Type B pancreatic cell (in vitro differentiated cells): ENCODE measurements around the gene TXNRD2. TPM values are rescaled to one million over a fixed set of nuclear protein-coding genes. Genes with fewer than 3 reads are reported as not detected.

Source experiments
- DNase-seq: peaks from one replicate; pipeline ENCODE4 v3.0.0; 2021; ENCODE audit warnings: mixed read lengths; ENCODE audit not compliant: unreplicated experiment; ENCODE audit errors: extremely low spot score
- H3K27ac Mint-ChIP-seq: 2 replicates; pipeline ENCODE4 v1.8.0; 2021; ENCODE audit warnings: mild to moderate bottlenecking, mixed read lengths
- H3K27me3 Mint-ChIP-seq: 2 replicates; pipeline ENCODE4 v1.8.0; 2021; ENCODE audit warnings: mixed read lengths
- H3K36me3 Mint-ChIP-seq: 2 replicates; pipeline ENCODE4 v1.8.0; 2021; ENCODE audit warnings: mixed read lengths
- H3K4me1 Mint-ChIP-seq: one replicate; pipeline ENCODE4 v1.8.0; 2021; ENCODE audit warnings: mixed read lengths; ENCODE audit not compliant: unreplicated experiment
- H3K4me3 Mint-ChIP-seq: 2 replicates; pipeline ENCODE4 v1.8.0; 2021; ENCODE audit warnings: mild to moderate bottlenecking, mixed read lengths
- H3K9me3 Mint-ChIP-seq: 2 replicates; pipeline ENCODE4 v1.8.0; 2021; ENCODE audit warnings: mixed read lengths
- CTCF ChIP-seq: fragments of 200-600 bp; sonication (generic); conservative IDR thresholded peaks from 2 replicates; pipeline ENCODE4 v1.5.0; 2021; ENCODE audit warnings: antibody characterized with exemption, mild to moderate bottlenecking
- total RNA-seq: library from RNA; stranded (reverse); gene quantifications from 2 replicates; pipeline ENCODE4 v1.2.1, GENCODE V29; 2021; ENCODE audit warnings: low replicate concordance

TXNRD2 gene
- total RNA-seq, 1 donor from 2014 or later: 25.1 TPM

DNA sequence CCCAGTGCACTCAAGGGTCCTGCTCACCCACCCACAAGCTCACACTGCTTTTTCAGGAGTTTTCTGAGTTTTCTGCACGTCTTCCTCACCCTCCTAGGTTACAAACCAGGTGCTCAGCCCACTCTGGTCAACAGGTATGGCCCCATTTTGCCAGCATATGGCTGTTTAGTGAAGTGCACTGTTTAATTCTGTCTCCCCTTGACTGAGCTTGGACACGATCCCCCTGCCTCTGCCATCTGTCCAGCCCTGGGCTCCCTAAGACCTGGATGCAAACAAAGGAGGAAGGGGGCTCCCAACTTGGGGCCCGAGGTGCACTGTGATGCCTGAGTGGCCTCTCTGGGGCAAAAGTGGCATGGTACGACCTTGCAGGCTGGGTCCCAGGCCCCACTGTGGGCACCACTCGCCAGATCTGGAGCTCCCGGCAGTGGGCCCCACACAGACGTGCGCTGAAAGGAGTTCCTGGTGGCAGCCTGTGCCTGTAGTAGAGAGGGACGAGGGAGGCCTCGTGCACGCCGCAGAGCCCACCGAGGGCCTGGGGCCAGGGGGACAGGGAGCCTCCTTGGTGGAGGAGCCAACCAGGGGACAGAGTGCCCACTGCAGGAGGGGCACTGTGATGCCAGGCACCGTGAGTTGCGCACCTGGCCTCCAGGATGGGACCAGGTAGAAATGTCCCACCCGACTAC lies 37.3 kb downstream of the TXNRD2 start:
- Mint-ChIP-seq H3K4me1 (peaks cover 25% of the 10 kb centered on the region), H3K27me3 (no peaks in the 10 kb centered on the region), H3K36me3 (peaks cover 4% of the 10 kb centered on the region), H3K9me3 (no peaks in the 10 kb centered on the region), H3K27ac (no peak overlapping the region), H3K4me3 (no peak overlapping the region)
- DNase-seq: no peak
- no peak for TF ChIP-seq CTCF

- Mint-ChIP-seq H3K36me3 (peaks cover 4% of the 10 kb centered on the region), H3K4me3 (no peak overlapping the region), H3K27ac (no peak overlapping the region), H3K27me3 (no peaks in the 10 kb centered on the region), H3K9me3 (no peaks in the 10 kb centered on the region), H3K4me1 (peaks cover 32% of the 10 kb centered on the region)
- TF ChIP-seq CTCF: no peak
- no peak for DNase-seq
Measured at GRCh38 chr22:19903513-19903912, 38.1 kb downstream of the TXNRD2 start.

DNA sequence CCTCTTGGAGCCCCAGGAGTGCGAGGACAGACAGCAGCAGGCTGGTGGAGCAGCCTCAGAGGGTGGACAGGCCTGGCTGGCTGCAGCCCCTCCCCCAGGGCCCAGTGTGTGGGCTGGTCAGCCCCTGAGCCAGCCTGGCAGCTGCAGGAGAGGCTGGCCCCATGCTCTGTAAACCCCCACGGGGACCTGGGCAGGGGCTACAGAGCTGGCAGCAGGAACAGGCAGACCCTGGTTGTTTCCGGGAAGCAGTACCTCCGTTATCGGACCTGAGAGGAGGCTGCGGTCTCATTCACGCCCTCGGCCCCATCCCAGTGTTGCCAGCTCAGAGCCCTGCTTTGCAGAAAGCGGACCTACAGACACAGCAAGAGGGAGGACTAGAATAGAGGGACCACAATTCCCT lies 38.6 kb downstream of the TXNRD2 start:
- H3K9me3 Mint-ChIP-seq: no peaks in the 10 kb centered on the region
- H3K4me3 Mint-ChIP-seq: no peak overlapping the region
- DNase-seq: no peak
- peaks cover 32% of the 10 kb centered on the region for H3K4me1 Mint-ChIP-seq
- H3K36me3 Mint-ChIP-seq: peaks cover 4% of the 10 kb centered on the region
- H3K27ac Mint-ChIP-seq: no peak overlapping the region
- no peak for TF ChIP-seq CTCF
- H3K27me3 Mint-ChIP-seq: no peaks in the 10 kb centered on the region

GRCh38 chr22:19902245-19902715 lies 39.3 kb downstream of the TXNRD2 start:
- no peak for TF ChIP-seq CTCF
- no peak overlapping the region for H3K4me3 Mint-ChIP-seq
- no peaks in the 10 kb centered on the region for H3K27me3 Mint-ChIP-seq
- H3K36me3 Mint-ChIP-seq: peaks cover 4% of the 10 kb centered on the region
- DNase-seq: no peak
- no peak overlapping the region for H3K27ac Mint-ChIP-seq
- no peaks in the 10 kb centered on the region for H3K9me3 Mint-ChIP-seq
- H3K4me1 Mint-ChIP-seq: peaks cover 32% of the 10 kb centered on the region

DNA sequence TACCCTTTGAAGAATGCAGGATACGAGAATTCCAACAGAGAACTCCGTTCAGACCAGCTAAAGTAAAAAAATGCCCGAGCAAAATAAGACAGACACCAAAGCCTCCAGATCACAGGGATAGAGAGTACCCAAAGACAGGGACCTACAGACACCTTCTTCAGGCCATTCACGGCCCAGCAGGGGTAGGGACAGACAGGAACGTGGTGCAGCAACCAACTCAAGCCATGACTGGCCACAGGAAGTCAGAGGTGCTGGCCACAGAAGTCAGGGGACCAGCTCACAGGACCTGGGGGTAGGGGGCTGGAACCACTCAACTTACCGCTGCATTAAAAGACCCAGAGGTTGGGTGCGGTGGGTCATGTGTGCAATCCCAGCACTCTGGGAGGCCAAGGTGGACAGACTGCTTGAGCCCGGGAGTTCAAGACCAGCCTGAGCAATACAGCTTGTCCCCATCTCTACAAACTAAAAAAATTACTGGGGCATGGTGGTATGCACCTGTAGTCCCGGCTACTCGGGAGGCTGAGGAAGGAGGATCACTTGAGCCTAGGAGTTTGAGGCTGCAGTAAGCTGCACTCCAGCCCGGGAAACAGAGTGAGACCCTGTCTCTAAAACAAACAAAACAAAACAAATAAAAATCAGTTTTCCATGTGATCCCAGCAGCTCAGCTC lies 39.9 kb downstream of the TXNRD2 start:
- Mint-ChIP-seq H3K4me1 (peaks cover 32% of the 10 kb centered on the region), H3K27ac (no peak overlapping the region), H3K9me3 (no peaks in the 10 kb centered on the region), H3K36me3 (peaks cover 4% of the 10 kb centered on the region), H3K27me3 (no peaks in the 10 kb centered on the region), H3K4me3 (no peak overlapping the region)
- DNase-seq: no peak
- no peak for TF ChIP-seq CTCF
